Progenitor cell of endocrine pancreas (in vitro differentiated cells): Measurements from ENCODE around the gene PAX3. TPM values are rescaled to one million over a fixed set of nuclear protein-coding genes. Genes with fewer than 3 reads are reported as not detected.

ENCODE experiments used
- DNase-seq: peaks from one replicate; pipeline ENCODE4 v3.0.0; 2021; ENCODE audit warnings: low spot score; ENCODE audit not compliant: unreplicated experiment
- H3K27ac Mint-ChIP-seq: 2 replicates; pipeline ENCODE4 v1.8.0; 2021; ENCODE audit warnings: mild to moderate bottlenecking, moderate library complexity, mixed read lengths
- H3K27me3 Mint-ChIP-seq: 2 replicates; pipeline ENCODE4 v1.8.0; 2021; ENCODE audit warnings: mixed read lengths
- H3K36me3 Mint-ChIP-seq: 2 replicates; pipeline ENCODE4 v1.8.0; 2022; ENCODE audit warnings: mixed read lengths; ENCODE audit not compliant: insufficient read depth
- H3K4me1 Mint-ChIP-seq: 2 replicates; pipeline ENCODE4 v1.8.0; 2021; ENCODE audit warnings: low read depth, mixed read lengths
- H3K4me3 Mint-ChIP-seq: 2 replicates; pipeline ENCODE4 v1.8.0; 2021; ENCODE audit warnings: low read depth, mild to moderate bottlenecking, moderate library complexity, mixed read lengths
- H3K9me3 Mint-ChIP-seq: 2 replicates; pipeline ENCODE4 v1.8.0; 2021; ENCODE audit warnings: low read depth, mixed read lengths
- total RNA-seq: library from RNA; stranded (reverse); gene quantifications from 2 replicates; pipeline ENCODE4 v1.2.1, GENCODE V29; 2021
- TF ChIP-seq, protein P1 (sequence below): fragments of 200-600 bp; sonication (generic); IDR thresholded peaks from one replicate; pipeline ENCODE4 v1.5.0; 2021; ENCODE audit warnings: antibody characterized with exemption, mild to moderate bottlenecking; ENCODE audit not compliant: unreplicated experiment

Gene PAX3
- total RNA-seq, 1 donor from 2014 or later, result not detected

DNA sequence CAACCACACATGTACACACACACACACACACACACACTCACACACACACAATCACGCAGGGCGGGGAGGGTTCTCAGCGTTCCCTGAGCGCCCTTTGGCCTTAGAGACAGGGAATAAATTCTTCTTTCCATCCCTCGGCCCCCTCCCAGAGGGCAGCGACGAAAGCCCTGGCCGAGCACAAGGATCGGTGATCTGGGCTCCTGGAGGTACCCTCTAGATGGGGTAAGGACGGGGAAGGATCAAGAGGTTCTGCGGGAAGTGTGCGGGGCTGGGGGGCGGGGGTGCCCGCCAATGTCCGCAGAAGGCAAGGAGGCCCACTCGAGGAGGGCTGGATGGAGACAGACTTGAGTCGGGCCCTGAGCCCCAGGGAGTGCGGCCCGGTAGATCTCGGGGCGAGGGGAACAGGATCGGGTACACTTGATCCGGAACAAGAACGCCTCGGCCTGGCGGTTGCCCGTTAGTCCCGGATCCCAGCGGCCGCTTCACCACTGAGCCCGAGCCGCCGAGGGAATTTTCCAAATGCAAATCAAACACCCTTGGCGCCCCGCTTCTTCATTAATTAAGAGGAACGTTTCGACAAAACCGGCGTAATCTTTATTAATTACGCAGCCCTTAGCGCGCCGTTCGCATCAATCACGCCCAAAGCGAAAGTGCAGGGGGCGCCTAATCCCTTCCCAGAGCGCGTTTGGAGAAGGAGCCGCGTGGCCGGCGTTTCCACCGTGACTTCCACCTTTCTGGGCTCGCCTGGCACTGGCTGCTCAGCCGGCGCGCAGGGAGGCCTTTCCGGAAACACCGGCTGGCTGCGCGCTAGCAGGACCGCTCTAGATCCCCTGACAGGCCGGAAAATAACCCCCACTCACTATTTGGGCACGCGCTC is 7.0 kb upstream of the PAX3 start:
- Mint-ChIP-seq H3K4me3 (no peak overlapping the region), H3K4me1 (peaks cover 2% of the 10 kb centered on the region), H3K27ac (no peak overlapping the region), H3K9me3 (no peaks in the 10 kb centered on the region), H3K27me3 (peaks cover 100% of the 10 kb centered on the region), H3K36me3 (no peaks in the 10 kb centered on the region)
- TF ChIP-seq, protein P1, sequence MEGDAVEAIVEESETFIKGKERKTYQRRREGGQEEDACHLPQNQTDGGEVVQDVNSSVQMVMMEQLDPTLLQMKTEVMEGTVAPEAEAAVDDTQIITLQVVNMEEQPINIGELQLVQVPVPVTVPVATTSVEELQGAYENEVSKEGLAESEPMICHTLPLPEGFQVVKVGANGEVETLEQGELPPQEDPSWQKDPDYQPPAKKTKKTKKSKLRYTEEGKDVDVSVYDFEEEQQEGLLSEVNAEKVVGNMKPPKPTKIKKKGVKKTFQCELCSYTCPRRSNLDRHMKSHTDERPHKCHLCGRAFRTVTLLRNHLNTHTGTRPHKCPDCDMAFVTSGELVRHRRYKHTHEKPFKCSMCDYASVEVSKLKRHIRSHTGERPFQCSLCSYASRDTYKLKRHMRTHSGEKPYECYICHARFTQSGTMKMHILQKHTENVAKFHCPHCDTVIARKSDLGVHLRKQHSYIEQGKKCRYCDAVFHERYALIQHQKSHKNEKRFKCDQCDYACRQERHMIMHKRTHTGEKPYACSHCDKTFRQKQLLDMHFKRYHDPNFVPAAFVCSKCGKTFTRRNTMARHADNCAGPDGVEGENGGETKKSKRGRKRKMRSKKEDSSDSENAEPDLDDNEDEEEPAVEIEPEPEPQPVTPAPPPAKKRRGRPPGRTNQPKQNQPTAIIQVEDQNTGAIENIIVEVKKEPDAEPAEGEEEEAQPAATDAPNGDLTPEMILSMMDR, result no peak
- peak; percentile 18 for DNase-seq

DNA sequence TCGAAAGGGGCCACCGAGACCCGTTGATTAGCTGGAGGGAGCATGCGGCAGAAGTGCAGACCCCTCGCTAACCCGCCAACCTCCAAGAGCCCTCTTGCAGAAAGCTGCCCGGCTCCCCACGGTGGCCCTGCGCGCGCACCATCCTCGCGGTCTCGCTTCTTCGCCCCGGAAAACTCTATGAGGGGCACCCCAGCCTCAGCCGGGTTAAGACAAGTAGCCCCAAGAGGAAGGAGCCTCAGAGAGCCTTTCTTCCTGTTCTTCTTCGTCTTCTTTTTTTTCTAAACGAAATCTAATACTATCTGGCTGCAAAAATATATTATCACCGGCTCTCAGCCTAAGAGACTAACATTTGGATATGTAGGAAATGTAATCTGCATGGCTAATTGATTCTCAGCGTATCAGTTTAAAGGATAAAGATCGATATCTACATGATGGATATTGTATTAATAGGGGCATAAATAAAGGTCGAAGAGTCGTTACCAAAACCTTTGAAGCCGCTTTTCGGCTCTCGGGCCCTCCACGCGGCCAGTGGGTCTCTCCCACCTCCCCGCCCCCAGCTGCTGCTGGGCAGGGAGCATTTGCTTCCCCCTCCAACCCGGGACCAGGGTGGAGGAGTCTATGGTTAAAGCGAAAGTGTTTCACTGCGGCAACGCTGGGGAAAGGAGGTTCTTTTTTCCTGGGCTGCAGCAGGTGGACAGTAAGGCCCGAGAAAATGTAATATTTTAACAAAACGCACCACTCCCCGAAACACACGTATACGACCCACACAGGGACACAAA is 6.1 kb upstream of the PAX3 start:
- Mint-ChIP-seq H3K27ac (no peak overlapping the region), H3K4me1 (peaks cover 2% of the 10 kb centered on the region), H3K27me3 (peaks cover 100% of the 10 kb centered on the region), H3K36me3 (no peaks in the 10 kb centered on the region), H3K4me3 (no peak overlapping the region), H3K9me3 (no peaks in the 10 kb centered on the region)
- no peak for DNase-seq
- TF ChIP-seq, protein P1, result no peak

DNA sequence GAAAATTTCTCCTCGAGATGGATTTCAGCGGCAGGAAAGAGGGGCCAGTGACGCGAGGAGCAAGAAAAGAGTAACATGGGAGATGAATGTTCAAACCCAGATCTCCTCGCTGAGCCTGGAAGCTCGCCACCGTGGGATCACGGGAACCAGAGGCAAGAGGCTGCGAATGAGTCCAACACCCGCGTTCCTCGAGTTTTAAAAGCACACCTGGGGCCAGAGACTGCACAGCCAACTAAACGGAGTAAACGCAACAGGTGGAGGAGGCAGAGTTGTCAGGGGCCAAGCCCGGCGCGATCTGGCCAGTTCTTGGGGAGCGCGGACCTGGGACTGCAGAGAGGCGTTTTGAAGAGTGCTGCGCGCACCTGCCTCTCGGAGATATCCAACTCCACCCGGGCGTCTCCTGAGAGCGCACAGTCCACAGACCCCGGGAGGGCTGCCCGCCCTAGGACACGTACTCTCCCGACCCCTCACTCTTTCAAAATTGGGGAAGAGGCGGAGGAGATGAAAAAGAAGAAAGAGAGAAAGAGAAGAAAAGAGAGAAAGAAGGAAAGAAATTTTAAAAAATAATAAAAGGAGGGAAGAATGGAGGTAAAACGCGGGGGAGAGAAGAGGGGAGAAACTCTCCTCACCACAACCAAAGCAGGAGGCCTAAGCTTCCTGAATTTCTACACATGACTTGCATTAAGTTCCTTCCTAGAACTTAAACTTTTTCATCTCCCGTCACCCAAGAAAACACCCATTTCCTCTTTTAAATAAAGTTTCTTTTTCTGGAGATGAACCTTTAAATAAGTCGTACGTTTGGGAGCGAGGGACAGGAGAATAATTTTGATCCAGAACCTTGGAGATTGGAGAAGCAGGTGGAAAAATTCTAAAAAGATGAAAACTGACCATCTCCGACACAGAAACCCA is 5.3 kb upstream of the PAX3 start:
- H3K4me1 Mint-ChIP-seq, result peaks cover 5% of the 10 kb centered on the region
- TF ChIP-seq, protein P1, result no peak
- H3K36me3 Mint-ChIP-seq, result peaks cover 2% of the 10 kb centered on the region
- H3K27me3 Mint-ChIP-seq, result peaks cover 100% of the 10 kb centered on the region
- peak overlapping the region; percentile 25 for H3K27ac Mint-ChIP-seq
- DNase-seq, result no peak
- no peaks in the 10 kb centered on the region for H3K9me3 Mint-ChIP-seq
- H3K4me3 Mint-ChIP-seq, result no peak overlapping the region

DNA sequence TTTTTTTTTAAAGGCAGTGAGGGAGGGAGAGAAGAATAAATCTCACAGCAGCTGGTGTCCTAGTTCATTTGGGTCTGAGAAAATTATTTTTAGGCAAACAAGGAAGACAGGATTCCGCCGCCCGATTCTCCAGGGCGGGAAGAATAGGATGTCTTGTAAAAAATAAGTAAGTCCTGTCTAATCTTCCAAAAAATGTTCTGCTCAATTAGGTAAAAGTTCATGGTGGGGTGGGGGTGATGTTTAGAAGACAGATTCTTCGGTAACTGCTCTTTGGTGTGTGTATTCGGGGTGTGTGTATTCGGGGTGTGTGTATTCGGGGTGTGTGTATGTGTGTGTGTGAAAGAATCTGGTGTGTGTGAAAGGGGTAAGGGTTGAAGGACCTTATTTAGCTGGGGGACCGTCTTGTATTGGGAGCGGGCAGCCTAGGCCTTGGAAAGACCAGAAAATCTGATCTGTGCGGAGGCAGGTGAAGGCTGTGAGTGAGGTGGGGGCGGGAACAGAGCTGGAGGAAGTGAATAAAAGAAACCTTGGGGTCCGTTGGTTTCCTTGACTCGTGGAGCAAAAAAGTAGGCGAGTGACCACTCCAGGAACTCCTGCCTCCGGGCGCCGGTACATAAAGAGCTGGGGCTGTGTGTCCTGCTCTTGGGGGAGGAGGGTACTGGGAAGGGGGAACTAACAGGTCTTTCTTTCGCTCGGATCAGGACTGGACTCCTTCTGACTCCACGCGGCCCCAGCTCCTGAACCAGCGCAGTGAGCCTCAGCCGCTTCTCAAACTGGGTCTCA is 4.4 kb upstream of the PAX3 start:
- Mint-ChIP-seq H3K36me3 (peaks cover 2% of the 10 kb centered on the region), H3K4me3 (no peak overlapping the region), H3K9me3 (no peaks in the 10 kb centered on the region), H3K4me1 (peaks cover 5% of the 10 kb centered on the region), H3K27ac (peak overlapping the region; percentile 25), H3K27me3 (peaks cover 100% of the 10 kb centered on the region)
- TF ChIP-seq, protein P1, result no peak
- DNase-seq, result no peak
